HG03520 (cell line): Measurements from ENCODE around the gene ATP6V1B1.

Experiments
- ATAC-seq: cut with Tn5 transposase; IDR thresholded peaks from one replicate; pipeline ENCODE4 v1.9.1; 2021; ENCODE audit warnings: mild to moderate bottlenecking, moderate library complexity; ENCODE audit not compliant: unreplicated experiment

ATP6V1B1 gene

DNA sequence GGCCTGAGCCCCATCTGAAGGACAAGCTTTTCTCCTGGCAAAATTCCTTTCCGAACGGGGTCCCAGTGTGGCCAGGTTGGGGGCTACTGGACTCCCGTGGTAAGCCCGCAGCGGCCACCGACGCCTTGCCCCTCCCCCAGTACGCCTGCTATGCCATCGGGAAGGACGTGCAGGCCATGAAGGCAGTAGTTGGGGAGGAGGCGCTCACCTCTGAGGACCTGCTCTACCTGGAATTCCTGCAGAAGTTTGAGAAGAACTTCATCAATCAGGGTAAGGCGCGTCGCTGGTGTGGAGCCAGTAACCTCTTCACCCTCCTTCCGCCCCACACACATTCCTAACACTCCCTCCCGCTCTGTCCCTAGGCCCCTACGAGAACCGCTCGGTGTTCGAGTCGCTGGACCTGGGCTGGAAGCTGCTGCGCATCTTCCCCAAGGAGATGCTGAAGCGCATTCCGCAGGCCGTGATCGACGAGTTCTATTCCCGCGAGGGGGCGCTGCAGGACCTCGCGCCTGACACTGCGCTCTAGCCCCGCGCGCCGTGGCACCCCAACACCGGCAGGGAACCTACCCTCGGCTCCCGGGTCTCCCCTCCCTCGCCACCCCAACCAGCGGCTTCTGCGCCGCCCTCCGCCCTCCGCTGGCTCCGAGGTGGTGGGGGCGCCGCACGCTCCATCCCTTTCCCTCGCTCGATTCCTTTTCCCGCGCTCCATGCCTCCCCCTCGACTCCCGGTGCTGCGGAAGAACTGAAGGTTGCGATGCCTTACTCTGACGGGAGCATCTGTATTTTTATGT is 29.1 kb downstream of the ATP6V1B1 start:
- ATAC-seq = peak; percentile 71

GRCh38 chr2:70965506-70965905 is 29.8 kb downstream of the ATP6V1B1 start:
- ATAC-seq = no peak

- no peak for ATAC-seq
Observed at GRCh38 chr2:70966681-70967080, 31.0 kb downstream of the ATP6V1B1 start.

DNA sequence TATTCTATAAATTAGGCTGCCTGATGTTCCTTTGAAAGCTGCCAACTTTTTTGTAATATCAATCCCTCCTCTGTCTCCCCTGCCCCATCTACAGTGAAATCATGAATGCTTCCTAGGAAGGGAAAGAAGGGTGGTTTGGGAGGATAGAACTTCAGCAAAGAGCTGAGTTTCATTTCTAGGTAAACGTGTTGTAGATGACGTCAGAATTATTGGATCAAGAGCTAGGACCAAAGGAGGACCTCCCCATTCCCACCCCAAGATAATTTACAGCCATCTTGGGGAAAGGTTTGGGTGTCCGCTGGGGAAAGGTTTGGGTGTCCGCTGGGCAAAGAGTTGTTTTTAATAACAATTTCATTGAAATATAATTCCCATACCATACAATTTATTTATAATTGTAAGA is 31.5 kb downstream of the ATP6V1B1 start:
- ATAC-seq = no peak

- ATAC-seq = no peak
Observed at GRCh38 chr2:70974592-70974991, 38.9 kb downstream of the ATP6V1B1 start.

- ATAC-seq = no peak
Observed at GRCh38 chr2:70975237-70975636, 39.5 kb downstream of the ATP6V1B1 start.

DNA sequence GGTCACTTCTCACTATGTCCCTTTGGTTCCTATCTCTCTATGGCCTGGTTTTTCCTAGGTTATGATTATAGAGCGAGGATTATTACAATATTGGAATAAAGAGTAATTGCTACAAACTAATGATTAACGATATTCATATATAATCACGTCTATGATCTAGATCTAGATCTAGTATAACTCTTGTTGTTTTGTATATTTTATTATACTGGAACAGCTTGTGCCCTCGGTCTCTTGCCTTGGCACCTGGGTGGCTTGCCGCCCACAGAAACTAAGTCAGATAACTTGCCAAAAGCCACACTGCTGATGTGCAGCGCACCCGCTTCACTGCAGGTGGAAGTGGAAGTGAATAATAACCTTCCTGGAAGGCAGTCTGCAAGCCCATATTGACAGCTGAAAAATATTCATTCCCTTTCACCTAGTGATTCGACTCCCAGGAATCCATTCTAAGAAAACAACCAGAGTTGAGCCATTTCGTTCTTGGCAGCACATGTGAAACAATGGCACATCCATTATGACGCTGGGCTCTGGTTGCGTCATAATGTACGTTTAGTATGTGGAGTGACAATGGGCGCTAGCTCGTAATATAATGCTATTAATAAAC is 42.0 kb downstream of the ATP6V1B1 start:
- no peak for ATAC-seq

- ATAC-seq = peak; percentile 34
Observed at GRCh38 chr2:70978341-70979179, 42.9 kb downstream of the ATP6V1B1 start, which contains the start of gene ANKRD53. TSS of gene ANKRD53 (plus strand) at chr2:70978630. CDS start at chr2:70978646, 16 bp downstream.

- ATAC-seq = no peak
Observed at GRCh38 chr2:70979180-70979488, 43.4 kb downstream of the ATP6V1B1 start.

DNA sequence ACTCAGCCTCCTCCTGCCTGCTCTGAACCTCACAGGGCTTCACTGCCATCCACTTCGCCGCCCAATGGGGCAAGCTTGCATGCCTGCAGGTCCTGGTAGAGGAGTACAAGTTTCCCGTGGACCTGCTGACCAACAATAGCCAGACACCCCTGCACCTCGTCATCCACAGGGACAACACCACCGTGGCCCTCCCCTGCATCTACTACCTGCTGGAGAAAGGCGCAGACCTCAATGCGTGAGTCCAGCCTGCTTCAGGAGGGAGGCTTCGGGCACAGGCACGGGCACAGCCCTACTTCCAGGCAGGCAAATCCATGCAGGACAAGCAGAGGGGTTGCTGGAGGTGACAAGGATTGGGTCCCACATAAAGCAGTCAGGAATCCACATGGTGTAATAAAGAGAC is 43.9 kb downstream of the ATP6V1B1 start:
- no peak for ATAC-seq

DNA sequence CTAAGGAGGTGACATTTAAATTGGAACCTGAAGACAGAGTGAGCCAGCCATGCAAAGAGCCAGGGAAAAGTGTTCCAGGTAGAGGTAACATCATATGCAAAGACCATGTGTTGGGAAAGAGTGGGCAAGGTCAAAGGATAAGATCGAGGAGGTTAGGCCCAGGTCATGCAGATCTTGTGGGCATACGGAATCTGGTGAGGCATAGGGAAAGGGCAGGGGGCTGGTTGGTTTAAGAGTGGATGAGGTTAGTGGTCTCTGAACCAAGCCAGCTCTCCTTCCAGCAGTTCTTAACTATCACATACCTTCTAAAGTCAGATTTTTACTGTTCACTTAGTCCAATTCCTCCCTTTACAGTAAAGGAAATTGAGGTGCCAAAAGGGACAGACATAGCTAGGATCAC is 45.7 kb downstream of the ATP6V1B1 start:
- no peak for ATAC-seq

DNA sequence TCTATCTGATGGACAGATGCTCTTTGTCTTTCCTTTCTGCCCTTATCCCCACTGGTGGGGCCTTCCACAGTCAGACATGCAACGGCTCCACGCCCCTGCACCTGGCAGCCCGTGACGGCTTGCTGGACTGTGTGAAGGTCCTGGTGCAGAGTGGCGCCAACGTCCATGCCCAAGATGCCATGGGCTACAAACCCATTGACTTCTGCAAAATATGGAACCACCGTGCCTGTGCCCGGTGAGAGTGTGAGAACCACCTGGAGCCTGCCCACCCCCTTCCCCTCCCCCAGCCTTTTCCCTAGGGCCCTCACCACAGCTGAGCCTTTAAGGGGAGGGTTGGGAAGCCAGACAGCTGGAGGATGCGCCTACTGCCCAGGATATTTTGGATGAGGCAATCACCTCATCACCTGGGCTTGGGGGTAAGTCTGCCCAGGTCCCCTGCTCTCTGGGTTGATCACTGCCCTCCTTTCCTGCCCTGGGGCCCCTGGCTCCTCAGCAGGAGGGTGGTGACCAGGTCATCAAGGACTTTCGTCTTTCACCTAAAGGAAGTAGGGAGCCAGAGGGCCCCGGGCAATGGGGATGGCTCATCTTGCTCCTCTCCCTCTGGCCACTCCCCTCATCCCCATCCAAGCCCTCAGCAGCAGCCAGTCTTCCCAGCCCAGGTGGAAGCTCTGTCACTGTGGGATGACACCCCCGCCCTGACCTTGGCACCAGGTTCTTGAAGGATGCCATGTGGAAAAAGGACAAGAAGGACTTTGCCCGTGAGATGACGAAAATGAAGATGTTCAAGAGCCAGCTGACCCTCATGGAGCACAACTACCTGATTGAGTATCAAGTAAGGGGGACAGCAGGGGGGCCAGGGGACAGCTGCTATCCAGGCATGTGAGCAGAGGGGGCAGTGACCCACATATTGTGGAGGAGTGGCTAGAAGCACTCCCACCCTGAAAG is 46.4 kb downstream of the ATP6V1B1 start:
- ATAC-seq = no peak

DNA sequence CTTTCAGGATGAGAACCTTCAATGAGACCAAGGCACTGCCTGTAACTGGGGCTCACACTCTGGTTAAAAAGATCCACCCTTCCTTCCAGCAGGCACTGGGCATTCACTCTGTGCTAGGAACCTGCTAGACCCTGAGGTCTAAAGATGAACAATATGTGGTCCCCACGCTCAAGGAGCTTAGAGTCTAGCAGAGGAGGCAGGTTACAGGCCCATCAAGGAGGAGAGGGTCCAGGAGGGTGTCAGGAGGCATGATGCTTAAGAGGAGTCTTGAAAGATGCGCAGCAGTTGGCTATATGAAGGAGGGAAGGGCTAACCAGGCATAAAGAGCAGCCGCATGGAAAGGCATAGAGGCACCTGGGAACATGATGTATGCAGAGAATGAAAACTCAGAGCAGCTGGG is 47.3 kb downstream of the ATP6V1B1 start:
- no peak for ATAC-seq

DNA sequence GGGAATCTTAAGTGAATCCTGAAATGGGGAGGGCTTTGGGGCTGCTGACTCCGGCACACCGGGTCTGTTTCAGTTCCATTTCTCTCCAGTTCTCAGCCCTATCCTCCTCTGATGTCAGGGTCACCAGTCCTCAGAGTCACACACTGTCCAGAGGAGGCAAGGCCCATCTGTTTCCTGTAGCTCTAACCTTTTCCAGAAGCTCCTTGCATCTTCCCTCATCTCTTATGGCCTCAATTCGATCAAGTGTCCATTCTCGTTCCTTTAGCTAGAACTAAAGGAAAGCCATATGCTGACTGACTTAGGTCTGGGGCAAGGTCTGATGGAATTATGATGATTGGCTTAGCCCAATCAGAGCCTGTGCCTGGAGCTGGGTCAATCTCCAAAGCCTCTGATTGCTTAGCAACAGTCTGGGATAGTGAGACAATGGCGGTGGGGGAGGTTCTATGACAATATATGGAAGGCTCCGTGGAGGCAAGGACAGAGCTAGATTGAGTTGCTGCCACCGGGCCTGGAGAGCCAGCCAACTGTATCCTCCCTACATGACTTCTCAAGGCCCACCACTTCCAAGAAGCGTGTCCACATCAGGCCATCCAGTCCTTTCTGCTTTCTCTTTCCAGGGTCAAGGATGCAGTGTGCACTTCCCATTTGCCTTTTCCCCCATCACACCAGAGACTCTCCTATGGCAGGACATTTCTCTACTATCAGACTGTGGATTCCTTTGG is 48.0 kb downstream of the ATP6V1B1 start:
- no peak for ATAC-seq

DNA sequence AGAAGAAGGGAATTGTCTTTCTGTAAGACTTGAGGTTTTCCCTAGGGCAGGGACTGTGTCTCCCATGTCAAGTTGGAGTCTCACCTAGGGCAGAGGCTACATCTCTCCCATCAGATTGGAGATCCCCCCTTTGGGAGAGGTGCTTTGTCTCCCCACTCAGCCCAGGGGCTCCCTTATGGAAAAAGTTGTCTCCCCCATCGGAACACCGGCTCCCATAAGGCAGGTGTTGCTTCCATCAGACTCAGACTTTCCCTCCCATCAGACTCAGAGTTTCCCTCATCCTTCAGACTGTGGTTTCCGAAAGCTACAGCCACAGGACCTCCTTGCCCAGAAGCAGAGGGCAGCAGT is 48.5 kb downstream of the ATP6V1B1 start:
- no peak for ATAC-seq

GRCh38 chr2:70984576-70985282 is 49.0 kb downstream of the ATP6V1B1 start:
- ATAC-seq = peak; percentile 91

DNA sequence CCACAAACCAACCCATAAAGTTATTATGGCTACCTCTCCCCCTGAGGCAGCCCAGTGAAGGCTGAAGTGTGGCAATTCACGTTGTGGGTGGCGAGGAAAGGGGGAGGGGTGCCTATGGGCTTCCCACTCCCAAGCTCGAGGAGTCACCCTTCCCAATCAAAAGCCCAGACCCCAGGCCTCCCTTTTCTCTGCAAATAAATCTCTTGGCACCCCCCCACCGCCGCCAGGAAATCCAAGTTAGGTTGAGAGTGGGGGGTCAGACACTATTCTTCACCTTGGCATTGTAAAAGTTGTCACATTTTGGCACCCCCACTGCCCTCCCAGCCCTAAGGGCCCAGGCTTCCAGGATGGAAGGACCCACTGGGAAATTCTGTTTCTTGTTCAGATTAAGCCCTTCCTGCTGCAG is 49.6 kb downstream of the ATP6V1B1 start:
- ATAC-seq = no peak

DNA sequence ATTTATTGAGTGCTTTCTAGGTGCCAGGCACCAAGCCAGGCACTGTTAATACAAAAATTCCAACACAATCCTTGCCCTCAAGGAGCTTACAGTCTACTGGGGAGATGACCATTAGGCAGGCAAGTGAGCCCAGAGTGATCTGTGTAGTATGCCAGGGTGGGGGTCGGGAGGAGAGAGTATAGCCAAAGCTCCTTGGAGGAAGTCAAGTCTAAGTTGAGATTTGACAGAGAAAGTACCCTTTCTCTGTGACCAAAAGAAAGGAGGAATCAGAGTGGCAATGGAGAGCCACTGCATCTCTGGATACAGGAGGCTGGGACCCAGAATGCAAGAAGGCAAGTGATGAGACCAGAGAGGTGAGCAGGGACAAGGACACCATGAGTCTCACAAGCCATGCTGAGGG is 50.3 kb downstream of the ATP6V1B1 start:
- no peak for ATAC-seq

GRCh38 chr2:70986499-70987189 is 50.9 kb downstream of the ATP6V1B1 start:
- no peak for ATAC-seq
